Neural progenitor cell (in vitro differentiated cells): ENCODE data around the gene TRIM66.

Source experiments
- CTCF ChIP-seq: fragments of 200-600 bp; sonication (generic); IDR thresholded peaks from 2 replicates; pipeline ENCODE4 v1.5.1; 2017; ENCODE audit warnings: antibody characterized with exemption, mild to moderate bottlenecking
- EZH2 ChIP-seq: fragments of 200-600 bp; sonication (generic); IDR thresholded peaks from 2 replicates; pipeline ENCODE4 v1.6.1; 2017; ENCODE audit warnings: antibody characterized with exemption, mild to moderate bottlenecking, moderate library complexity

GRCh38 chr11:8707541-8708191 is 25.2 kb upstream of the TRIM66 start:
- no peak for TF ChIP-seq CTCF
- no peak for TF ChIP-seq EZH2
